Fibroblast of lung (primary cell): ENCODE results near the gene PCBP3. TPM values are rescaled to one million over a fixed set of nuclear protein-coding genes. Genes with fewer than 3 reads are reported as not detected.

Experiments
- DNase-seq, 2 donors: peaks; one replicate each; pipeline versions ENCODE4 v3.0.0 to v3.0.0-alpha.2; 2010; ENCODE audit warnings: low read depth in 2 of 2
- H2AFZ ChIP-seq: 2 replicates; pipeline ENCODE4 v1.5.1; 2012; ENCODE audit warnings: low read length, control low read depth, inconsistent platforms
- H3K27ac ChIP-seq: 2 replicates; pipeline ENCODE4 v1.5.1; 2011; ENCODE audit warnings: low read length, control low read depth; ENCODE audit not compliant: insufficient read depth
- H3K27me3 ChIP-seq: 2 replicates; pipeline ENCODE4 v1.5.1; 2011; ENCODE audit warnings: mild to moderate bottlenecking, low read length; ENCODE audit not compliant: control insufficient read depth, insufficient read depth
- H3K36me3 ChIP-seq: 2 replicates; pipeline ENCODE4 v1.5.1; 2011; ENCODE audit warnings: low read length; ENCODE audit not compliant: control insufficient read depth, insufficient read depth
- H3K4me1 ChIP-seq: 2 replicates; pipeline ENCODE4 v1.5.1; 2011; ENCODE audit warnings: low read length; ENCODE audit not compliant: control insufficient read depth, insufficient read depth; ENCODE audit errors: extremely low read depth
- H3K4me2 ChIP-seq: 2 replicates; pipeline ENCODE4 v1.5.1; 2011; ENCODE audit warnings: low read length, control low read depth; ENCODE audit not compliant: insufficient read depth; ENCODE audit errors: extremely low read depth
- H3K4me3 ChIP-seq, 4 experiments: fragments of 200-600 bp in 1 of 4; sonication (generic) in 1 of 4; replicated peaks in 1 of 4; 2 replicates each; pipeline ENCODE4 v1.5.1; 2011 to 2016; ENCODE audit warnings: low read length in 4 of 4, low read depth in 3 of 4, mild to moderate bottlenecking in 3 of 4, control low read depth in 2 of 4, inconsistent platforms in 1 of 4, mixed read lengths in 1 of 4; ENCODE audit not compliant: insufficient read depth in 1 of 4; ENCODE audit errors: control extremely low read depth in 1 of 4
- H3K79me2 ChIP-seq: 2 replicates; pipeline ENCODE4 v1.5.1; 2012; ENCODE audit warnings: mild to moderate bottlenecking, low read length, inconsistent platforms; ENCODE audit not compliant: control insufficient read depth, insufficient read depth
- H3K9ac ChIP-seq: 2 replicates; pipeline ENCODE4 v1.5.1; 2011; ENCODE audit warnings: mild to moderate bottlenecking, low read length, control low read depth; ENCODE audit not compliant: insufficient read depth
- H3K9me3 ChIP-seq: 2 replicates; pipeline ENCODE4 v1.5.1; 2012; ENCODE audit warnings: low read depth, low read length; ENCODE audit not compliant: control insufficient read depth, insufficient read depth
- H4K20me1 ChIP-seq: 2 replicates; pipeline ENCODE4 v1.5.1; 2011; ENCODE audit warnings: low read length; ENCODE audit not compliant: control insufficient read depth, insufficient read depth; ENCODE audit errors: extremely low read depth
- CTCF ChIP-seq, 2 donors: IDR thresholded peaks in 1 of 2; conservative IDR thresholded peaks in 1 of 2; 1 replicate in 1 of 2; 2 replicates in 1 of 2; pipeline ENCODE4 v1.5.1; 2011 to 2012; ENCODE audit warnings: low read length in 2 of 2, control low read depth in 1 of 2, inconsistent platforms in 1 of 2, low read depth in 1 of 2, mild to moderate bottlenecking in 1 of 2
- EZH2 ChIP-seq: IDR thresholded peaks from 2 replicates; pipeline ENCODE4 v1.5.1; 2012; ENCODE audit warnings: low read length, control low read depth, mild to moderate bottlenecking; ENCODE audit errors: missing control alignments
- polyA plus RNA-seq, 2 donors: library from polyadenylated mRNA; depleted of rRNA in 1 of 2; stranded (reverse) in 1 of 2; unstranded in 1 of 2; fragments of >200 nt; gene quantifications; 2 replicates each; pipeline ENCODE4 v1.2.1, GENCODE V29; 2011 to 2012; ENCODE audit warnings: missing spikeins in 1 of 2
- total RNA-seq: library from RNA; depleted of rRNA; stranded (reverse); fragments of >200 nt; gene quantifications from 2 replicates; pipeline ENCODE4 v1.2.1, GENCODE V29; 2014

Gene PCBP3
- total and polyA plus RNA-seq, 2 donors (not counting 1 experiment from before 2014, with no cell fraction given): 0.51 to 1.7 TPM

DNA sequence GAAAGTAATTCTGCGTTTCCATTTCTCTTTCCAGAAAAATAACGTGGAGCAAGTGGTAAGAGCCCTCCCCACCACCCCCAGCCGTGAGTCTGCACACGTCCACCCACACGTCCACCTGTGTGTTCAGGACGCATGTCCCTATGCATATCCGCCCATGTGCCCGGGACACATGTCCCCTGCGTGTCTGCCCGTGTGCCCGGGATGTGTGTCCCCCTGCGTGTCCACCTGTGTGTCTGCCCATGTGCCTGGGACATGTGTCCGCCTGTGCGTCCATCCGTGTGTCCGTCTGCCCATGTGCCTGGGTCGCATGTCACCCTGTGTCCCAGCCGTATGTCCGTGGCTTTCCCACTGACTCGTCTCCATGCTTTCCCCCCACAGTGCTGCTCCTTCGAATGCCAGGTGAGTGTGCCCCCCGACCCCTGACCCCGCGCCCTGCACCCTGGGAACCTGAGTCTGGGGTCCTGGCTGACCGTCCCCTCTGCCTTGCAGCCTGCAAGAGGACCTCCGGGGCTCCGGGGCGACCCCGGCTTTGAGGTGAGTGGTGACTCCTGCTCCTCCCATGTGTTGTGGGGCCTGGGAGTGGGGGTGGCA is 343.7 kb downstream of the PCBP3 start:
- H3K9ac ChIP-seq: no peak overlapping the region
- TF ChIP-seq CTCF (conservative IDR thresholded peaks at IDR 0.05 in 1 of 2, IDR thresholded peaks at IDR 0.05 in 1 of 2; ENCODE audit: low read depth in 1 of 2, low read length in 2 of 2) (no peak), EZH2 (no peak)
- no peak overlapping the region for H3K4me2 ChIP-seq

GRCh38 chr21:45988366-45989347 is 345.1 kb downstream of the PCBP3 start:
- Histone ChIP-seq H3K4me3 (no peak overlapping the region), H3K36me3 (peaks cover 80% of the 10 kb centered on the region), H3K9me3 (no peaks in the 10 kb centered on the region), H4K20me1 (no peaks in the 10 kb centered on the region), H3K27me3 (no peaks in the 10 kb centered on the region), H3K4me2 (no peak overlapping the region), H3K27ac (no peak overlapping the region), H3K79me2 (peaks cover 84% of the 10 kb centered on the region), H2AFZ (no peak overlapping the region), H3K4me1 (peaks cover 19% of the 10 kb centered on the region), H3K9ac (no peak overlapping the region)
- TF ChIP-seq CTCF (conservative IDR thresholded peaks at IDR 0.05 in 1 of 2, IDR thresholded peaks at IDR 0.05 in 1 of 2; ENCODE audit: low read depth in 1 of 2, low read length in 2 of 2): no peak
- no peak for TF ChIP-seq EZH2
- DNase-seq: no peak

More for the DNA sequence above, 343.7 kb downstream of the PCBP3 start:
- Histone ChIP-seq H2AFZ (no peak overlapping the region), H3K9me3 (no peaks in the 10 kb centered on the region), H3K27ac (no peak overlapping the region), H3K4me1 (peaks cover 19% of the 10 kb centered on the region), H3K4me3 (no peak overlapping the region), H3K36me3 (peaks cover 81% of the 10 kb centered on the region), H4K20me1 (no peaks in the 10 kb centered on the region), H3K79me2 (peaks cover 86% of the 10 kb centered on the region), H3K27me3 (no peaks in the 10 kb centered on the region)
- no peak for DNase-seq

GRCh38 chr21:45989355-45990048 is 346.0 kb downstream of the PCBP3 start:
- Histone ChIP-seq H3K4me2 (no peak overlapping the region), H3K4me1 (peaks cover 15% of the 10 kb centered on the region), H3K79me2 (peaks cover 84% of the 10 kb centered on the region), H3K9me3 (no peaks in the 10 kb centered on the region), H3K27me3 (no peaks in the 10 kb centered on the region), H4K20me1 (no peaks in the 10 kb centered on the region), H3K4me3 (no peak overlapping the region), H2AFZ (no peak overlapping the region), H3K27ac (no peak overlapping the region), H3K9ac (no peak overlapping the region), H3K36me3 (peaks cover 82% of the 10 kb centered on the region)
- no peak for DNase-seq
- no peak for TF ChIP-seq CTCF (conservative IDR thresholded peaks at IDR 0.05 in 1 of 2, IDR thresholded peaks at IDR 0.05 in 1 of 2; ENCODE audit: low read depth in 1 of 2, low read length in 2 of 2)
- TF ChIP-seq EZH2: no peak
